Retina (tissue), 1 donor: Measurements from ENCODE around the gene CD38.

Experiments used
- DNase-seq: peaks from one replicate; pipeline ENCODE4 v3.0.0-alpha.2; 2016

CD38 gene

GRCh38 chr4:15902746-15903145 is 124.6 kb downstream of the CD38 start:
- no peak for DNase-seq
